ENCODE measurements around the gene KIFAP3.

DNA sequence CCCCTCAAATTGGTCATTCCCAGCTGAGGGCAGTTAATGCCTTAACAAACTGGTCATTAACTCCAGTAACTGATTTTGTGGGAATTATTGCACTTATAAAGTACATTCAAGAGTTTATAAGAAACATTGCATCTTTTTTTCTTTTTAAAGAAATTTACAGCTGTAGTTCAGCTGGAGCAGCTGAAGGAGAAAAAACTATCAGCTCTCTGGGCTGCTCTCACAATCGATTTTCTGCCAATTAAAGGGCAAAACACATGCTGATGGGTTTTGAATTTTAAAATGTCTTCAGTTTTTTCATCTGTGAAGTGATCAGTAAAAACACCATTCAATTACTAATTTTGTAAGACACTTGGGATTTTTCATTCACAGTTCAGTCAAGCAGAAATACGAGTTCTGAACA lies 74.7 kb downstream of the KIFAP3 start:
- TF ChIP-seq POLR2A (IDR thresholded peaks at IDR 0.05) (no peak), EP300 (IDR thresholded peaks at IDR 0.05) (no peak)
- TF ChIP-seq, protein P1, sequence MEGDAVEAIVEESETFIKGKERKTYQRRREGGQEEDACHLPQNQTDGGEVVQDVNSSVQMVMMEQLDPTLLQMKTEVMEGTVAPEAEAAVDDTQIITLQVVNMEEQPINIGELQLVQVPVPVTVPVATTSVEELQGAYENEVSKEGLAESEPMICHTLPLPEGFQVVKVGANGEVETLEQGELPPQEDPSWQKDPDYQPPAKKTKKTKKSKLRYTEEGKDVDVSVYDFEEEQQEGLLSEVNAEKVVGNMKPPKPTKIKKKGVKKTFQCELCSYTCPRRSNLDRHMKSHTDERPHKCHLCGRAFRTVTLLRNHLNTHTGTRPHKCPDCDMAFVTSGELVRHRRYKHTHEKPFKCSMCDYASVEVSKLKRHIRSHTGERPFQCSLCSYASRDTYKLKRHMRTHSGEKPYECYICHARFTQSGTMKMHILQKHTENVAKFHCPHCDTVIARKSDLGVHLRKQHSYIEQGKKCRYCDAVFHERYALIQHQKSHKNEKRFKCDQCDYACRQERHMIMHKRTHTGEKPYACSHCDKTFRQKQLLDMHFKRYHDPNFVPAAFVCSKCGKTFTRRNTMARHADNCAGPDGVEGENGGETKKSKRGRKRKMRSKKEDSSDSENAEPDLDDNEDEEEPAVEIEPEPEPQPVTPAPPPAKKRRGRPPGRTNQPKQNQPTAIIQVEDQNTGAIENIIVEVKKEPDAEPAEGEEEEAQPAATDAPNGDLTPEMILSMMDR (IDR thresholded peaks at IDR 0.05), result no peak
